B cell (primary cell): ENCODE results near the gene RFPL1. TPM values are rescaled to one million over a fixed set of nuclear protein-coding genes. Genes with fewer than 3 reads are reported as not detected.

Source experiments
- ATAC-seq: fragments of 200-7000 bp; cut with Tn5 transposase; one replicate; pipeline ENCODE4 v1.10.0; 2021; ENCODE audit warnings: low read depth, mild to moderate bottlenecking, moderate number of reproducible peaks, moderate library complexity
- CTCF ChIA-PET: fragments of 350-600 bp; sonication (Branson Sonifier 250); formaldehyde crosslinking; loops from one replicate; lab custom pipeline; 2021; ENCODE audit warnings: antibody characterized with exemption, inconsistent platforms; lab: Charles Lee
- POLR2A ChIA-PET: fragments of 350-600 bp; sonication (Branson Sonifier 250); formaldehyde crosslinking; loops from one replicate; lab custom pipeline; 2021; ENCODE audit warnings: antibody characterized with exemption; lab: Charles Lee
- DNase-seq: peaks from one replicate; pipeline ENCODE4 v3.0.0; 2013
- H2AFZ ChIP-seq: 2 replicates; pipeline ENCODE4 v1.6.1; 2012; ENCODE audit warnings: mild to moderate bottlenecking, low read depth, low read length; ENCODE audit not compliant: insufficient read depth, poor library complexity, severe bottlenecking
- H3K27ac ChIP-seq, 2 donors: 1 replicate in 1 of 2; 2 replicates in 1 of 2; pipeline ENCODE4 v1.5.1; 2012 to 2013; ENCODE audit warnings: low read length in 2 of 2, mild to moderate bottlenecking in 2 of 2, moderate library complexity in 1 of 2
- H3K27me3 ChIP-seq, 4 experiments: fragments of 200-600 bp in 1 of 4; sonication (generic) in 1 of 4; replicated peaks in 1 of 4; 1 replicate in 2 of 4; 2 replicates in 2 of 4; pipeline versions ENCODE4 v1.6.1 to v1.7.0; 2013 to 2016; ENCODE audit warnings: low read length in 3 of 4, mild to moderate bottlenecking in 2 of 4, mixed read lengths in 1 of 4, moderate library complexity in 1 of 4; ENCODE audit not compliant: insufficient read depth in 4 of 4, control insufficient read depth in 3 of 4; ENCODE audit errors: control extremely low read depth in 1 of 4
- H3K36me3 ChIP-seq, 2 experiments: replicated peaks in 1 of 2; 1 replicate in 1 of 2; 2 replicates in 1 of 2; pipeline versions ENCODE4 v1.6.1 to v1.7.1; 2013; ENCODE audit warnings: low read length in 1 of 2; ENCODE audit not compliant: insufficient read depth in 2 of 2, control insufficient read depth in 1 of 2; ENCODE audit errors: control extremely low read depth in 1 of 2, extremely low read depth in 1 of 2
- H3K4me1 ChIP-seq, 2 donors: fragments of 200-600 bp in 1 of 2; sonication (generic) in 1 of 2; 1 replicate in 1 of 2; 2 replicates in 1 of 2; pipeline versions ENCODE4 v1.5.1 to v1.6.1; 2013 to 2017; ENCODE audit warnings: low read length in 2 of 2; ENCODE audit not compliant: control insufficient read depth in 2 of 2, insufficient read depth in 2 of 2
- H3K4me2 ChIP-seq: replicated peaks from 2 replicates; pipeline ENCODE3; 2012; ENCODE audit warnings: mild to moderate bottlenecking, low read depth, low read length; ENCODE audit not compliant: poor library complexity, severe bottlenecking
- H3K4me3 ChIP-seq, 5 experiments: fragments of 200-600 bp in 1 of 5; sonication (generic) in 1 of 5; 1 replicate in 3 of 5; 2 replicates in 2 of 5; pipeline versions ENCODE4 v1.5.1 to v1.7.0; 2011 to 2016; ENCODE audit warnings: low read length in 4 of 5, mild to moderate bottlenecking in 4 of 5, low read depth in 2 of 5, control low read depth in 1 of 5, moderate library complexity in 1 of 5; ENCODE audit not compliant: insufficient read depth in 1 of 5; ENCODE audit errors: control extremely low read depth in 1 of 5, extremely low read depth in 1 of 5
- H3K79me2 ChIP-seq: fragments of 200-600 bp; sonication (generic); one replicate; pipeline ENCODE4 v1.6.0; 2016; ENCODE audit warnings: low read length; ENCODE audit not compliant: control insufficient read depth, insufficient read depth
- H3K9ac ChIP-seq: fragments of 200-600 bp; sonication (generic); 2 replicates; pipeline ENCODE4 v1.6.1; 2017; ENCODE audit warnings: mild to moderate bottlenecking, low read length, moderate library complexity
- H3K9me3 ChIP-seq, 3 donors: one replicate each; pipeline versions ENCODE4 v1.6.1 to v1.7.1; 2013; ENCODE audit warnings: low read length in 2 of 3; ENCODE audit not compliant: control insufficient read depth in 2 of 3, insufficient read depth in 1 of 3; ENCODE audit errors: control extremely low read depth in 1 of 3
- H4K20me1 ChIP-seq: 2 replicates; pipeline ENCODE4 v1.6.0; 2012; ENCODE audit warnings: mild to moderate bottlenecking, low read length; ENCODE audit not compliant: insufficient read depth, control insufficient read depth, poor library complexity, severe bottlenecking
- H3K27ac Mint-ChIP-seq: one replicate; pipeline ENCODE4 v1.8.0; 2021; ENCODE audit warnings: mixed read lengths
- H3K27me3 Mint-ChIP-seq: one replicate; pipeline ENCODE4 v1.8.0; 2021; ENCODE audit warnings: mixed read lengths
- H3K4me1 Mint-ChIP-seq: one replicate; pipeline ENCODE4 v1.8.0; 2021; ENCODE audit warnings: mixed read lengths
- H3K4me3 Mint-ChIP-seq: one replicate; pipeline ENCODE4 v1.8.0; 2021; ENCODE audit warnings: mixed read lengths
- H3K9me3 Mint-ChIP-seq: one replicate; pipeline ENCODE4 v1.8.0; 2022; ENCODE audit warnings: mixed read lengths; ENCODE audit not compliant: insufficient read depth
- CTCF ChIP-seq: fragments of 200-600 bp; IDR thresholded peaks from one replicate; pipeline ENCODE4 v1.8.0; 2022; ENCODE audit warnings: antibody characterized with exemption, mild to moderate bottlenecking
- EZH2 ChIP-seq: IDR thresholded peaks from 2 replicates; pipeline ENCODE4 v1.6.1; 2012; ENCODE audit warnings: borderline replicate concordance, low read depth, mild to moderate bottlenecking, moderate library complexity, low read length; ENCODE audit not compliant: insufficient read depth, poor library complexity, severe bottlenecking
- WGBS: methylation state at CpG from one replicate; pipeline ENCODE4 v1.1.5; 2013; ENCODE audit warnings: missing lambda C conversion rate; ENCODE audit not compliant: insufficient coverage; 5-methylcytosine and 5-hydroxymethylcytosine counted together
- intact Hi-C: fragments of 100-400 bp; cut with micrococcal nuclease; formaldehyde crosslinking; loops from one replicate; pipeline ENCODE4 v1.10.0; 2022
- polyA plus RNA-seq: library from polyadenylated mRNA; depleted of rRNA; stranded (reverse); fragments of >200 nt; gene quantifications from 2 replicates; pipeline ENCODE4 v1.2.3, GENCODE V29; 2012
- total RNA-seq, 2 donors: library from RNA; stranded (reverse); fragments of 120-200 nt in 1 of 2; gene quantifications; 1 replicate in 1 of 2; 2 replicates in 1 of 2; pipeline versions ENCODE4 v1.2.3 to v1.2.4, GENCODE V29; 2013 to 2022

The RFPL1 gene
- total and polyA plus RNA-seq, 2 donors (not counting 1 experiment from before 2014, with no cell fraction given), result not detected

- Histone ChIP-seq H3K4me2 (peak overlapping the region; percentile 66), H3K36me3 (no peaks in the 10 kb centered on the region), H3K79me2 (no peaks in the 10 kb centered on the region), H3K27me3 (peaks cover 0 to 64% (median 43%) of the 10 kb centered on the region in 4 experiments), H4K20me1 (no peaks in the 10 kb centered on the region), H3K9ac (no peak overlapping the region), H3K9me3 (peaks cover 0 to 27% (median 0%) of the 10 kb centered on the region in 3 donors), H3K4me3 (peak overlapping the region in 2 of 5 experiments; percentile 8 to 24), H3K27ac (no peak overlapping the region), H2AFZ (no peak overlapping the region), H3K4me1 (peaks cover 22 to 31% of the 10 kb centered on the region in 2 donors)
- ChIA-PET CTCF (interaction anchor here (1.1 to 2.4 kb wide), 2 partner anchors 10 to 43 kb away, joined by 3 to 10 read pairs; no protein-coding TSS in a partner anchor), POLR2A (interaction anchor here (0.7 kb wide), 1 partner anchor 68 kb away, joined by 6 read pairs; no protein-coding TSS in a partner anchor)
- 16% methylated on average over 12 of the region's 15 CpGs for WGBS
- intact Hi-C loops, result no loop called here
- ATAC-seq, result no peak
- Mint-ChIP-seq H3K4me1 (peaks cover 31% of the 10 kb centered on the region), H3K27ac (no peak overlapping the region), H3K9me3 (no peaks in the 10 kb centered on the region), H3K27me3 (peaks cover 39% of the 10 kb centered on the region), H3K4me3 (peak overlapping the region; percentile 79)
- no peak for DNase-seq
- TF ChIP-seq CTCF (no peak), EZH2 (no peak)
Observed at GRCh38 chr22:29481265-29482000, 43.0 kb downstream of the RFPL1 start.

- H3K27me3 ChIP-seq, result peaks cover 0 to 58% (median 42%) of the 10 kb centered on the region in 4 experiments
- H3K4me2 ChIP-seq, result no peak overlapping the region
Observed at GRCh38 chr22:29482253-29482652, 43.9 kb downstream of the RFPL1 start.

More at GRCh38 chr22:29482253-29482652, 43.9 kb downstream of the RFPL1 start:
- peaks cover 0 to 27% (median 0%) of the 10 kb centered on the region in 3 donors for H3K9me3 ChIP-seq
- no peak overlapping the region for H3K9ac ChIP-seq
- ChIA-PET CTCF (interaction anchor here (1.0 to 2.4 kb wide), 2 partner anchors 10 to 522 kb away, joined by 3 to 10 read pairs; no protein-coding TSS in a partner anchor), POLR2A (no interaction called here)
- DNase-seq, result no peak
- no peak overlapping the region for H3K4me3 ChIP-seq
- no peaks in the 10 kb centered on the region for H3K36me3 ChIP-seq
- Mint-ChIP-seq H3K4me1 (peaks cover 23% of the 10 kb centered on the region), H3K27ac (no peak overlapping the region), H3K4me3 (no peak overlapping the region), H3K27me3 (peaks cover 35% of the 10 kb centered on the region), H3K9me3 (no peaks in the 10 kb centered on the region)
- intact Hi-C loops, result no loop called here
- no peaks in the 10 kb centered on the region for H4K20me1 ChIP-seq
- no peak overlapping the region for H2AFZ ChIP-seq
- 82% methylated on average over 11 of the region's 11 CpGs for WGBS
- H3K79me2 ChIP-seq, result no peaks in the 10 kb centered on the region
- TF ChIP-seq CTCF (no peak), EZH2 (no peak)
- no peak for ATAC-seq
- H3K27ac ChIP-seq, result no peak overlapping the region
- H3K4me1 ChIP-seq, result peaks cover 17 to 29% of the 10 kb centered on the region in 2 donors
